Measurements from ENCODE around the gene ELMOD2. TPM values are rescaled to one million over a fixed set of nuclear protein-coding genes. Genes with fewer than 3 reads are reported as not detected.

ELMOD2 gene
- total and polyA plus RNA-seq, 2 of the 13 experiments (the other 11 are each of a cell fraction or from before 2014, with no cell fraction given), result 10.2 to 38.1 TPM

GRCh38 chr4:140523857-140524742, at the start of gene ELMOD2 (continued):
- peak; percentile 94 for TF ChIP-seq ZMYM4 (CRISPR knock-in tag; IDR thresholded peaks at IDR 0.05)
- no peak for TF ChIP-seq ZBTB21 (CRISPR knock-in tag; IDR thresholded peaks at IDR 0.05)
- peak; percentile 51 for TF ChIP-seq SMC3 (IDR thresholded peaks at IDR 0.05; ENCODE audit: low read length)
- no peak for TF ChIP-seq NONO (IDR thresholded peaks at IDR 0.05)
- TF ChIP-seq NONO (CRISPR knock-in tag; conservative IDR thresholded peaks at IDR 0.05), result peak; percentile 60; the same call in 1 of the 2 replicates
- no peak for TF ChIP-seq DPF2 (CRISPR knock-in tag; IDR thresholded peaks at IDR 0.05; ENCODE audit: borderline replicate concordance, low read depth)
- no peak; the same call in 1 of the 2 replicates for TF ChIP-seq ZFP82 (CRISPR knock-in tag; IDR thresholded peaks at IDR 0.05; ENCODE audit: borderline replicate concordance)
- TF ChIP-seq ZBTB38 (CRISPR knock-in tag; IDR thresholded peaks at IDR 0.05), result peak; percentile 59; the same call in 1 of the 2 replicates
- TF ChIP-seq SP4 (CRISPR knock-in tag; IDR thresholded peaks at IDR 0.05), result peak; percentile 77
- TF ChIP-seq ARID5B (CRISPR knock-in tag; IDR thresholded peaks at IDR 0.05), result peak; percentile 34; the same call in 1 of the 2 replicates
- peak; percentile 90 for TF ChIP-seq SALL2 (CRISPR knock-in tag; IDR thresholded peaks at IDR 0.05)
- no peak for TF ChIP-seq THYN1 (CRISPR knock-in tag; IDR thresholded peaks at IDR 0.05; ENCODE audit: borderline replicate concordance, low read depth)
- no peak for TF ChIP-seq ZNF414 (CRISPR knock-in tag; IDR thresholded peaks at IDR 0.05)
- no peak for TF ChIP-seq ZNF597 (CRISPR knock-in tag; IDR thresholded peaks at IDR 0.05)
- TF ChIP-seq DR1 (CRISPR knock-in tag; IDR thresholded peaks at IDR 0.05), result peak; percentile 60; the same call in 1 of the 2 replicates
- no peak for TF ChIP-seq ZNF816 (CRISPR knock-in tag; IDR thresholded peaks at IDR 0.05; ENCODE audit: borderline replicate concordance)
- no peak for TF ChIP-seq BCLAF1 (IDR thresholded peaks at IDR 0.05)
